KMS-11 (cell line): ENCODE data around the gene FBXO10.

ENCODE experiments used
- H2AFZ ChIP-seq: fragments of 200-600 bp; sonication (generic); 2 replicates; pipeline ENCODE4 v1.6.1; 2016; ENCODE audit warnings: antibody characterized with exemption, mixed run types, low read depth
- H3K27ac ChIP-seq: fragments of 200-600 bp; sonication (generic); 2 replicates; pipeline ENCODE4 v1.6.1; 2016; ENCODE audit warnings: mild to moderate bottlenecking, mixed run types
- H3K27me3 ChIP-seq: fragments of 200-600 bp; sonication (generic); 2 replicates; pipeline ENCODE4 v1.6.1; 2017; ENCODE audit warnings: mild to moderate bottlenecking, low read depth, mixed run types, moderate library complexity; ENCODE audit not compliant: insufficient read depth
- H3K36me3 ChIP-seq: fragments of 200-600 bp; sonication (generic); 2 replicates; pipeline ENCODE4 v1.6.1; 2017; ENCODE audit warnings: mild to moderate bottlenecking, mixed run types; ENCODE audit not compliant: insufficient read depth
- H3K4me1 ChIP-seq: fragments of 200-600 bp; sonication (generic); 2 replicates; pipeline ENCODE4 v1.6.1; 2016; ENCODE audit warnings: mild to moderate bottlenecking, low read depth, mixed run types; ENCODE audit not compliant: poor library complexity, severe bottlenecking
- H3K4me2 ChIP-seq: fragments of 200-600 bp; sonication (generic); 2 replicates; pipeline ENCODE4 v1.7.0; 2016; ENCODE audit warnings: mild to moderate bottlenecking, mixed run types
- H3K4me3 ChIP-seq: fragments of 200-600 bp; sonication (generic); IDR thresholded peaks from 2 replicates; pipeline ENCODE4 v1.6.1; 2017; ENCODE audit warnings: low read depth, low read length, mixed read lengths; ENCODE audit not compliant: insufficient read depth
- H3K79me2 ChIP-seq: fragments of 200-600 bp; sonication (generic); 2 replicates; pipeline ENCODE4 v1.6.1; 2016; ENCODE audit warnings: low read depth, mixed run types; ENCODE audit not compliant: insufficient read depth
- H3K9ac ChIP-seq: fragments of 200-600 bp; sonication (generic); 2 replicates; pipeline ENCODE4 v1.6.1; 2016; ENCODE audit warnings: mild to moderate bottlenecking, mixed run types
- H4K20me1 ChIP-seq: fragments of 200-600 bp; sonication (generic); 2 replicates; pipeline ENCODE4 v1.6.1; 2016; ENCODE audit warnings: mild to moderate bottlenecking, mixed run types; ENCODE audit not compliant: insufficient read depth
- CTCF ChIP-seq: fragments of 200-600 bp; sonication (generic); conservative IDR thresholded peaks from 2 replicates; pipeline ENCODE4 v1.6.1; 2017; ENCODE audit warnings: low read depth, mild to moderate bottlenecking, antibody characterized with exemption, low read length, moderate library complexity, mixed read lengths

The FBXO10 gene

GRCh38 chr9:37509536-37509935, 66.6 kb downstream of the FBXO10 start:
- no peak overlapping the region for H3K4me2 ChIP-seq
- no peaks in the 10 kb centered on the region for H3K4me1 ChIP-seq
- no peak overlapping the region for H3K9ac ChIP-seq
- no peaks in the 10 kb centered on the region for H3K27me3 ChIP-seq
- TF ChIP-seq CTCF: no peak
- H3K4me3 ChIP-seq: no peak overlapping the region
- no peaks in the 10 kb centered on the region for H3K79me2 ChIP-seq
- no peaks in the 10 kb centered on the region for H3K36me3 ChIP-seq
- no peak overlapping the region for H3K27ac ChIP-seq
- no peak overlapping the region for H2AFZ ChIP-seq
- no peaks in the 10 kb centered on the region for H4K20me1 ChIP-seq

DNA sequence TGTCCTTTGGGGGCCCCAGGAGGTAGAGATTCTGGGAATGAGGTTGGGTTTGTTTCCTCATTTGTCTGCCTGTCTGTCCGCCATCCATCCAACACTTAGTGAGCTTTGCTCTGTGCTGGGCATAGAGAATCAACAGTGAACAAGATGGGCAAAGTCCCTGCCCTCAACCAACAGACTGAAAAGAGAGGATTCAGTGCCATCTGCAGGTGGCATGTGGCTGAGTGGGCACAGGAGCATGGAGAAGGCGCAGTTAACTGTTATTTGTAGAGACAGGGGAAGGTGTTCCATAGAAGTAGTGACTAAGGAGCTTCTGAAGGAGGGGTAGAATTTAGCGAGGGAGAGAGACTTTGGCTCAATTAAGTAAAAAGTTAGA, 67.4 kb downstream of the FBXO10 start:
- H3K4me1 ChIP-seq: no peaks in the 10 kb centered on the region
- no peaks in the 10 kb centered on the region for H3K79me2 ChIP-seq
- no peak for TF ChIP-seq CTCF
- no peaks in the 10 kb centered on the region for H4K20me1 ChIP-seq
- no peak overlapping the region for H3K4me3 ChIP-seq
- H3K4me2 ChIP-seq: no peak overlapping the region
- H3K36me3 ChIP-seq: no peaks in the 10 kb centered on the region
- no peak overlapping the region for H3K9ac ChIP-seq
- H3K27ac ChIP-seq: no peak overlapping the region
- no peak overlapping the region for H2AFZ ChIP-seq
- no peaks in the 10 kb centered on the region for H3K27me3 ChIP-seq

- no peak overlapping the region for H2AFZ ChIP-seq
- H3K9ac ChIP-seq: no peak overlapping the region
- no peaks in the 10 kb centered on the region for H3K4me1 ChIP-seq
- no peaks in the 10 kb centered on the region for H3K36me3 ChIP-seq
- no peaks in the 10 kb centered on the region for H4K20me1 ChIP-seq
- H3K27ac ChIP-seq: no peak overlapping the region
- no peaks in the 10 kb centered on the region for H3K27me3 ChIP-seq
- H3K4me3 ChIP-seq: no peak overlapping the region
- H3K4me2 ChIP-seq: no peak overlapping the region
- TF ChIP-seq CTCF: no peak
- no peaks in the 10 kb centered on the region for H3K79me2 ChIP-seq
Observed at GRCh38 chr9:37508135-37508833, 67.9 kb downstream of the FBXO10 start.

- Histone ChIP-seq H4K20me1 (no peaks in the 10 kb centered on the region), H3K9ac (no peak overlapping the region), H3K79me2 (no peaks in the 10 kb centered on the region), H2AFZ (no peak overlapping the region), H3K4me2 (no peak overlapping the region), H3K27me3 (no peaks in the 10 kb centered on the region), H3K27ac (no peak overlapping the region), H3K4me1 (no peaks in the 10 kb centered on the region), H3K36me3 (no peaks in the 10 kb centered on the region), H3K4me3 (no peak overlapping the region)
- no peak for TF ChIP-seq CTCF
Observed at GRCh38 chr9:37507566-37508134, 68.5 kb downstream of the FBXO10 start.
